Breast epithelium (tissue), 3 donors: ENCODE data around the gene SLC25A21.

Source experiments
- POLR2A ChIP-seq: fragments of 450-650 bp; IDR thresholded peaks from one replicate; pipeline ENCODE4 v1.6.1; 2016; ENCODE audit warnings: antibody characterized with exemption, mild to moderate bottlenecking, moderate library complexity
- POLR2AphosphoS5 ChIP-seq, 3 donors: sonication (generic); formaldehyde crosslinking; IDR thresholded peaks; one replicate each; pipeline ENCODE4 v1.6.1; 2017; ENCODE audit warnings: antibody characterized with exemption in 3 of 3
- TF ChIP-seq, protein P1 (sequence below), 3 donors: fragments of 450-650 bp; IDR thresholded peaks; one replicate each; pipeline ENCODE4 v1.5.1; 2016 to 2017; ENCODE audit warnings: antibody characterized with exemption in 3 of 3, mild to moderate bottlenecking in 3 of 3, moderate library complexity in 3 of 3

DNA sequence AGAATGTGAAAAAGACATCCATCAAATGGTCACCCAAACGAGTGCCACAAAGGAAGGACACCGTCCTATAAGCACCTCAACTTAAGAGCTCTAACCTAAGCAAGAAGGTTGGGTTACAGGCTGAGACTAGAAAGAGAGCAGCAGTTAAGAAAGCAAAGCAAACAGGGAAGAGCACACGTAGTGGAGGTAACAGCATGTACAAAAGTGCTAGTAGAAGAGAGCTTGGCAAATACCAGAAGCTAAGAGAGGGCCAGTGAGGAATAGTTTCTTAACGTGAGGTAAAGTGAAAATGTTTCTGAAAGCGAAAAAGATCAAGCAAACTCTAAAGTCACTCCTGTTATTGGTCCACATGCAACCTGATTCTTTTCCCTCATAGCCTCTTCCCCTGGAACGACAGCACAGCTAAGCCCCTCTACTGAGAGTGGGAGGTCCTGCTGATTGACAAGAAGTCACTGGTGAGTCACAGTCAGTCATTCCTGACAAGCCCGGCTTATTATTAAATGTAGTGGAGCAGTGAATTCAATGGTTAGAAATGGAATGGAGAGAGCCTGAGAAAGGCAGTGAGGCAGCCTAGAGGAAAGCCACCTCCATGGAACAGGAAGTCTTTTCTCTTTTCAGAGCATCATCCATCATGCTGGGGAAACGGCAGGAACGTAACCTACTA is 204.4 kb downstream of the SLC25A21 start:
- TF ChIP-seq, protein P1, sequence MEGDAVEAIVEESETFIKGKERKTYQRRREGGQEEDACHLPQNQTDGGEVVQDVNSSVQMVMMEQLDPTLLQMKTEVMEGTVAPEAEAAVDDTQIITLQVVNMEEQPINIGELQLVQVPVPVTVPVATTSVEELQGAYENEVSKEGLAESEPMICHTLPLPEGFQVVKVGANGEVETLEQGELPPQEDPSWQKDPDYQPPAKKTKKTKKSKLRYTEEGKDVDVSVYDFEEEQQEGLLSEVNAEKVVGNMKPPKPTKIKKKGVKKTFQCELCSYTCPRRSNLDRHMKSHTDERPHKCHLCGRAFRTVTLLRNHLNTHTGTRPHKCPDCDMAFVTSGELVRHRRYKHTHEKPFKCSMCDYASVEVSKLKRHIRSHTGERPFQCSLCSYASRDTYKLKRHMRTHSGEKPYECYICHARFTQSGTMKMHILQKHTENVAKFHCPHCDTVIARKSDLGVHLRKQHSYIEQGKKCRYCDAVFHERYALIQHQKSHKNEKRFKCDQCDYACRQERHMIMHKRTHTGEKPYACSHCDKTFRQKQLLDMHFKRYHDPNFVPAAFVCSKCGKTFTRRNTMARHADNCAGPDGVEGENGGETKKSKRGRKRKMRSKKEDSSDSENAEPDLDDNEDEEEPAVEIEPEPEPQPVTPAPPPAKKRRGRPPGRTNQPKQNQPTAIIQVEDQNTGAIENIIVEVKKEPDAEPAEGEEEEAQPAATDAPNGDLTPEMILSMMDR (IDR thresholded peaks at IDR 0.05) = no peak
- TF ChIP-seq POLR2A = no peak
- TF ChIP-seq POLR2AphosphoS5 (IDR thresholded peaks at IDR 0.05) = no peak
